ENCODE data around the gene E2F6. TPM values are rescaled to one million over a fixed set of nuclear protein-coding genes. Genes with fewer than 3 reads are reported as not detected.

The E2F6 gene
- total and polyA plus RNA-seq, 4 donors: 3.5 to 7.7 (median 4.8) TPM

- TF ChIP-seq REST (IDR thresholded peaks at IDR 0.05): no peak
- TF ChIP-seq HNF4G (IDR thresholded peaks at IDR 0.05): no peak
- no peak for TF ChIP-seq ATF3 (IDR thresholded peaks at IDR 0.05)
- TF ChIP-seq YY1 (IDR thresholded peaks at IDR 0.05): peak; percentile 1
- TF ChIP-seq HNF4A (conservative IDR thresholded peaks at IDR 0.05): peak; percentile 69 to 74
- TF ChIP-seq MAX (IDR thresholded peaks at IDR 0.05): no peak
- no peak for TF ChIP-seq NR2F2 (IDR thresholded peaks at IDR 0.05)
- TF ChIP-seq FOXA1 (IDR thresholded peaks at IDR 0.05): no peak
Observed at GRCh38 chr2:11506611-11506969, 40.6 kb upstream of the E2F6 start (continued).

- WGBS: 31% methylated on average over 11 of the region's 11 CpGs
- no peak for DNase-seq (ENCODE audit: low spot score)
- H3K27ac ChIP-seq (ENCODE audit: low read depth in 1 of 2, low read length in 2 of 2): peak overlapping the region; percentile 9 to 32
- H3K4me3 ChIP-seq (ENCODE audit: low read depth in 1 of 3, low read length in 3 of 3): no peak overlapping the region
- peaks cover 5 to 29% (median 27%) of the 10 kb centered on the region in 4 donors for H3K4me1 ChIP-seq (ENCODE audit: control insufficient read depth in 4 of 4, insufficient read depth in 4 of 4, low read length in 3 of 4)
- no peak for TF ChIP-seq GABPA (IDR thresholded peaks at IDR 0.05 in 1 of 2, conservative IDR thresholded peaks at IDR 0.05 in 1 of 2)
- TF ChIP-seq HNF4G (IDR thresholded peaks at IDR 0.05): peak; percentile 57
- peak; percentile 57 for TF ChIP-seq MAX (IDR thresholded peaks at IDR 0.05)
- TF ChIP-seq TAF1 (conservative IDR thresholded peaks at IDR 0.05): no peak
- TF ChIP-seq NR2F2 (IDR thresholded peaks at IDR 0.05): no peak
- TF ChIP-seq FOXA2 (IDR thresholded peaks at IDR 0.05): no peak
- TF ChIP-seq REST (IDR thresholded peaks at IDR 0.05): no peak
- no peak for TF ChIP-seq ZBTB33 (IDR thresholded peaks at IDR 0.05)
- TF ChIP-seq RXRA (IDR thresholded peaks at IDR 0.05): peak; percentile 47 to 75
- TF ChIP-seq HNF4A (conservative IDR thresholded peaks at IDR 0.05): peak; percentile 81 to 84
- no peak for TF ChIP-seq FOXA1 (IDR thresholded peaks at IDR 0.05)
- no peak for TF ChIP-seq ATF3 (IDR thresholded peaks at IDR 0.05)
- peak in 1 of 2 donors; percentile 10 for TF ChIP-seq EGR1 (IDR thresholded peaks at IDR 0.05; ENCODE audit: low read depth in 2 of 2)
- TF ChIP-seq JUND (IDR thresholded peaks at IDR 0.05): peak in 1 of 2 donors; percentile 34
- peak; percentile 91 for TF ChIP-seq SP1 (IDR thresholded peaks at IDR 0.05)
- TF ChIP-seq YY1 (IDR thresholded peaks at IDR 0.05): peak; percentile 60
- TF ChIP-seq RAD21 (IDR thresholded peaks at IDR 0.05): peak; percentile 25 to 26
- no peak for TF ChIP-seq CTCF (IDR thresholded peaks at IDR 0.05; ENCODE audit: low read depth, low read length, missing input control)
- no peaks in the 10 kb centered on the region for H3K36me3 ChIP-seq (ENCODE audit: control insufficient read depth in 4 of 4, insufficient read depth in 3 of 4, low read depth in 1 of 4, low read length in 3 of 4)
- H3K9ac ChIP-seq (ENCODE audit: low read depth in 1 of 2, low read length in 2 of 2): no peak overlapping the region
- no peaks in the 10 kb centered on the region for H3K27me3 ChIP-seq (ENCODE audit: control insufficient read depth in 4 of 4, insufficient read depth in 4 of 4, low read length in 3 of 4)
- H3K9me3 ChIP-seq (ENCODE audit: control insufficient read depth in 4 of 4, low read length in 3 of 4): peaks cover 0 to 4% (median 1%) of the 10 kb centered on the region in 4 donors
Observed at GRCh38 chr2:11505652-11506610, 40.0 kb upstream of the E2F6 start.
